ENCODE results near the gene ERBB4. TPM values are rescaled to one million over a fixed set of nuclear protein-coding genes. Genes with fewer than 3 reads are reported as not detected.

ERBB4 gene
- total RNA-seq, 1 donor from 2014 or later = 17.8 TPM

DNA sequence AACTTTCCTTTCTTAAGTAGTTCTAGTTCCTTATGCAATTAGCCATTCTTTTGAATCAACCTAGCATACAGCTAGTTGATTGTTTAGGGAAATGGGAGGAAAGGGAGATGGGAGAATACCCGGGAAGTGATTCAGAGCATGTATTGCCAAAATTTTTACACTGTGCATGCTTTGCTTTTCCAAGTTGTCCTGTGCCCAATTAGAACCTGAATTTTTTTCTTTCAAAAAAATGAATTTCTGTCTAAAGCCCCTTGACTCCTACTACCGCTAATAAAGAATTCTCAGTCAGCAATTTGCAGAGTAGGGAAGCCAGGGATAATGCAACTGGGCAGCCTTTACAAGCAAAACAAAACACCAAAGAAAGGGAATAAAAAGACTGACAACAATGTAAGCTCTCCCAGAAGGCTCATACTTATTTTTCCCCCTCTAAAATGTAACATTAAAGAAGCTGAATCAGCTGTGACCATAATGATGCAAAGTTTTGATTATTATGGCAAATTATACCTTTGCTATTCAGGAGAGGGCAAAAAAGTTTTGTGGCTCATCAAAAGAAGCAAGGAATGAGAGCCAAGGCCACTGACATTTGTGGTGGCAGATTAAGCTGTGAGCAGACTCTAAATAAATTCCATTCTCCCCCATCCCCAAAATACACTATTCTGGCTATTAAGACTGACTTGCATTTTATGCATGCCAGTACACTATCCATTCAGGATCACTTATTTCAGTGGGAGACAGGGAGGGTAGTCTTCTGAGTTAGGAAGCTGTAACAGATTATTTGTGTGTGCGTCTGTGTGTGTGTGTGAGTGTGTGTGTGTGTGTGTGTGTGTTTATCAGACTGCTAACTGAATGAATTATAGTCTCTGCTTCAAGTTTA, 174.3 kb downstream of the ERBB4 start:
- no peak for DNase-seq

GRCh38 chr2:212361174-212361756, 177.3 kb downstream of the ERBB4 start:
- no peak for DNase-seq

- DNase-seq = no peak
Observed at GRCh38 chr2:212360068-212360460, 178.5 kb downstream of the ERBB4 start.

GRCh38 chr2:212359425-212360067, 179.1 kb downstream of the ERBB4 start:
- DNase-seq = no peak

DNA sequence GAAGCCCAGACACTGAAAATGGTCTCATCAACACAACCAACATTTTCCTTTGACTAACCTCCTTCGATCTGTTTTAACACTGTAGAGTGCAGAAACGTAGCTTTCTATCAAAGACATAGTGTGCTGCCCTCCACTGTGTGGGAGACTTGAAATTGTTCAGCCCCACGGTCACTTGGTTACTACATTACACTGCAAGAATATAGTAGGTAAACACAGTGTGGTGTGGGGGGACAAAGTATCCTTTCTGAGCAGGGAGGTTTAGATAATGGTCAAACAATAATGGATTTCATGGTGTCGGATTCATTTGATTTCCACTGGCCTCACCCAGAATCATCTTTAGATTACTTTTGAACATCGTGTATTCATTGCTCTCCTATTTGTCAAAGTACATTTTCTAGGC, 181.0 kb downstream of the ERBB4 start:
- DNase-seq = no peak

DNA sequence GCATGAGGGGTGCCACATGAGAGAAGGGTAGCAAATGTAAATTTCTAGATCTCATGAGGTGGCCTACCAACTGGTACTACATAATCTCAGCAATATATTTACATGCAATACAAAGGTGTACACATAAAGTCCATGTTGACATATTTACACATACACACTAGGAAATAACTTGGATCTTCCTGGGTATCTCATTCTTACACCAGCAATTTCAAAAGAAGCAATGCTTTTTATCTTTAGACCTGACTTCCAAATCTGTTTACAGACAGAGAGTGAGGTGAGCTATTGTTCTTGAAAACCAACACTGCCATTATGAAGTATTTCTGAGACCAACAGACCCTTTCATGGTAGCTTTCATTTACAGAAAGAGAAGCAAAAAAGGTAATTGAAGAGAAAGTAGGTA, 184.2 kb downstream of the ERBB4 start:
- DNase-seq = no peak

- no peak for DNase-seq
Observed at GRCh38 chr2:212348501-212348900, 190.1 kb downstream of the ERBB4 start.

DNA sequence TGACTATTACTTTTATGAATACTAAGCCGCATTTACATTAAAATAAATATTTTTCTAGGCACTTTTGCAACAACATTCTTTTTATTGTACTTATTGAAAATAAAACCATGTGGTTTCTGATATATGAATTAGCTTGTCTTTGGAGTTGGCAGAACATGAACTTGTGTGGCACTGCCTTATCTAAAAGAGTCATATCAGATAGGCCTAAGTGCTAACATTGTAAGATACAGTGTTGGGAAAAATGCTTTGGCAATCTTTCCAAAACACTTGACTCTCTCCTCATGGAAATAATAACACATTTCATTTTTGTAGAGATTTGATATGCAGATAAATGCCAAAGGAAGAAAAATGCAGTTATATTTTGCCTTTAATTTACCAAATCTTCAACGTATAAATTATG, 191.7 kb downstream of the ERBB4 start:
- DNase-seq = no peak

- DNase-seq = no peak
Observed at GRCh38 chr2:212345966-212346365, 192.6 kb downstream of the ERBB4 start.

GRCh38 chr2:212344131-212344530, 194.5 kb downstream of the ERBB4 start:
- DNase-seq = no peak

- no peak for DNase-seq
Observed at GRCh38 chr2:212343167-212343566, 195.4 kb downstream of the ERBB4 start.

- no peak for DNase-seq
Observed at GRCh38 chr2:212337486-212338343, 200.9 kb downstream of the ERBB4 start.

DNA sequence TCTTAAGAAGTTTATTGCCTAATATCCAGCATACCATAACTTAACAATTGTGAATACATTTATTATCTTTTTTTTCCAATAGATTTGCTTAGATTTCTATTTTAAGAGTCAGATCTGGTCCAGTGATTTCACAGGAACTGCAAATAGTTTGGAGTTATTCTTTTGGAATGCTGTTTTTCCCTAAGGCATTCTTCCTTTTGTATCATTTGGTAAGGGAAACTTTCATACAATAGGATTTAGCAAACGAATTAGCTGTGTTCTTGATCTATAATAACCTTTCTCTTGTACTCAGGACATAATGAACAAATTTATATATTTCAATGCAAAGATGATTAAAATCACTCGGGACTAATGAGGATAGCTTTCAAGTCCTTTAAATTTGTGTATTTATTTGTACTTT, 201.6 kb downstream of the ERBB4 start:
- no peak for DNase-seq

DNA sequence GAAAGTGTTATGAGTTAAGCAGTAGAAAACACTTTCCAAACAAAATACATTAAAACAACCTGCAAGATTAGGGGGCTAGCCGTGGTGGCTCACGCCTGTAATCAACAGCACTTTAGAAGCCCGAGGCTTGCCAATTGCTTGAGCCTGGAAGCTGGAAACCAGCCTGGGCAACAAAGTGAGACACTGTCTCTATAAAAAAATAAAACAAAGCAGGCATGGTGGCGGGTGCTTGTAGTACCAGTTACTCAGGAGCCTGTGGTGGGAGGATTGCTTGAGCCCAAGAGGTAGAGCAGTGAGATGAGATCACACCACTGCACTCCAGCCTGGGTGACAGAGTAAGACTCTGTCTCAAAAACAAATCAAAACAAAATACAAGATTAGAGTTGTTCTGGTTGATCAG, 208.3 kb downstream of the ERBB4 start:
- DNase-seq = peak; percentile 7

DNA sequence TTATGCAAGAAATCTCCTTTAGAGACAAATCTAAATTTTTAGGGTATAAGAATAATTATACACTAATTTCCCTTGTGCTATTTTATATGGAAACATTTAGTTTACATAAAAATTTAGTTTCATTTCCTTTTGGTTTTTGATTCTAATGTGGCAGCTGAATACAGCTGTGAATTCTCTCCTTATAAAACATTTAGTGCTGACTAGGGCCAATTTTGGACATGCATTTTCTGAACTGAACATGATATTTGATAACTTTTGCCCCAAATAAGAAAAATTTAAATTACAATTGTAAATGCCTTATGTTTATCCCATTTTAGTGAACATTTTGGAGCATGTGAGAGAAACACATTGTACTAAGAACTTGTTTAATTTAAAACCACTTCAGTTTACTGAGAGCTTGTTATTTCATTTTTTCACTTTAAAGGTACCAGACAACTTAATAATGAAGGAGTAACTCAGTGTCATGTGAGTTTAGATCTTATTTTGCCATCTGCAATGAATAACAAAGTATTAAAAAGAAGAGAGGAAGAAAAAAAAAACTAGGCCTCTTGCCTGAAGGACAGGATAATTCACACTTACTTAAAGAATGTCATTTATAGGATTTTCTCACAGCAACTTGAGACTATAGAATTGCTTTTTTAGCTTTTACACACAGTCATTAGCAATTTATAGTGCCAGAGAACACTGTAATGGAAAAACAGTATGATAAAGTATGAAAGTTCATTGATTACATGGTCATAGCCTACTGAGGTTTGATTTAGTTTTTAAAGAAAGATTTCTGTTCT, 209.7 kb downstream of the ERBB4 start:
- peak; percentile 16 for DNase-seq

DNA sequence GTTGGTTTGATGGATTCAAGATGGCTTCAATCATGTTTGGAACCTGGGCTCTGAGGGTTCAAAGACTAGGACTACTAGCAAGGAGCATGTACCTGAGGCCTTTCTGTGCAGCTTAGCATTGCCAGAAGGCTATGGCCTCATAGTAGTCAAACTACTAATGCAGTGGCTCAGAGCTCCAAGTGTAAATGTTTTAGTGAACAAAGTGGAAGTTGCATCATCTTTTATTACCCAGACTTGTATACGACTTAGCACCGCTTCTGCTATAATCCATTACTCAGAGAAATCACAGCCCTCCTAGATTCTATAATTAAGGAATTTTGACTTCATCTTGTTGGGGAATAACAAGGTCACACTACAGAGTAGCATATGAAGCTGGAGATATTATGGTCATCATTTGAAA, 210.5 kb downstream of the ERBB4 start:
- no peak for DNase-seq

DNA sequence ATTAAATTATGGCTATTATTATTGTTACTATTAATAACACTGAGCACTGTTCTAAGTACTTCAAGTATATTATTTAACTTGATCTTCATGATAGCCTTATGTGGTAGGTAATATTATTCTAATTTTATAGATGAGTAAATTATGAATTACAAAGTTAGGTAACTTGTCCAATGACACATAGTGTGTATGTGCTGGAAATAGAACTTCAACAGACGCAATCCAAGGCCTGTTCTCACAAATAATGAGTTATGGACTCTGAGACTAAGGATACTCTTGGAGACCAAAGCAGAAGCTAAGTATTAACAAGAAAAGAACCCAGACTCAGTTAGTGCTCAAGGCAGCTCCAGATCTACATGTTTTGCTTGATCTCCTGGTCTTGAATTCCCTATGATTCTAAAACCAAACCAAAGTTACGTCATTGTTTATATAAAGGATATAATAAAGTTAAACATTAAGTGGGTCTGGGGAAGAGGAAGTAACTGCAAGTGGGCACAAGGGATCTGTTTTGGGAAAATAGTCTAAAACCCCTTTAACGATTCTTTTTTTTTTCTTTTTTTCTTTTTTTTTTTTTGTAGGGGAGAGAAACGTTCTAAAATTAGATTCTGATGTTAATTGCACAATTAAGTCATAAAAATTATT, 211.3 kb downstream of the ERBB4 start:
- no peak for DNase-seq

DNA sequence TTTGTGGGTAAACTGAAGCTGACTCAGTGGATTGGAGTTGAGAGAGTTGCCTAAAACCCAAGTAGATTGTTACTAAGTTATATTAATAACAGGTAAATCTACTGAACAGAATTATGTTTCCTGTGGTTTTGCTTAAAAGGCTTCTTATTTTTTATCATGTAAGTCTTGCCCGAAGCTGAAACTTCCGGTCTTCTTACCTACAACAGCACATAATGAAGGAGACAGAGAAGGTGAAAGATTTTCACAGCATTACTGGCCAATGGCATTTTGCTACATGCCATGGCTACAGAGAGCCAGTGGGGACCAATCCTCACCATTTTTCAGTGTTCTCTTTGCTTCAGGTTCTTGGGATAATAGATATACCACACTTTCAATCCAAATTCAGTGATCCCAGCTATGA, 220.0 kb downstream of the ERBB4 start:
- no peak for DNase-seq

DNA sequence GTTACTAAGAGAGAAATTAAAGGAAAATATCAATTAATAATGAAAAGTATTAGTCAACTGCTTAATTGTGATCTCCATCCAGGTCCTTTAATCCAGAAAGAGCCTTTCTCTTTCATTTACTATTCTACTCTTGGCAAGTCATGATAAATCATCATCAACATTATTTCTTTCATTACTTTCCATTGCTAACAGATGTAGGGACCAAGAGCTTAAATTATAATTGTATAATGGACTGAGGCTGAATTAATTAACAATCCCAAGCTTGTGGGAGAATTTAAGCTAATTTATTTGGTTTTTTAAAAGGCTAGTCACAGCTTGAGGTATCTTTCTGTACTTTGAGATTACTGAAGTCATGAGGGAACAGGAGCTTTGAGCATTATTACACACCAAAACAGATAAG, 223.9 kb downstream of the ERBB4 start:
- DNase-seq = no peak

- no peak for DNase-seq
Observed at GRCh38 chr2:212311807-212312404, 226.7 kb downstream of the ERBB4 start.

- no peak for DNase-seq
Observed at GRCh38 chr2:212299943-212300342, 238.7 kb downstream of the ERBB4 start.

Measured in tongue (tissue), 2 donors.